ENCODE results near the gene ARHGEF7. TPM values are rescaled to one million over a fixed set of nuclear protein-coding genes. Genes with fewer than 3 reads are reported as not detected.

Gene ARHGEF7
- total and polyA plus RNA-seq, 5 donors from 2014 or later, result 7.1 to 84.9 (median 9.8) TPM

DNA sequence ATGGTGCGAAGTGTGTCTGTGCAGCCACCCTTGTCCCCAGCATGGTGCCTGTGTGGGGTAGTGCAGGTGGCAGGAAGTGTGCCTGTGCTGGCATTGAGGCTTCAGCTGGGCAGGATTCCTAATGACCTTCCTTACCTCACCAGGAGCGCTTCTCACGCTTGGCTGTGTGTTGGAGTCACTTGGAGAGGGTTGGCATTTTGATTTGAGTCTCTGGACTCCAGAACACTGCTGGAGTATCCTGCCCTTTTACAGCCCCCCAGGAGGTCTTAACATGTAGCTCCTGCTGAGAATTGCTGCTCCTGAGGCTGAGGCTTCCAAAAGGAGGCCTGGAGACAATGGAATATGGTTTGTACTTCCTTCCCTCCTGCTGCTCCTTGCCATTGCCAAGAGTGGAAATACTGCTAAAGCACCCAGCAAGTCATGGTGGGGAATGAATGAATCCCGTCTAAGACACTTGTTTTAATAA is 87.1 kb downstream of the ARHGEF7 start:
- H3K4me3 ChIP-seq (ENCODE audit: low read depth, low read length), result no peak overlapping the region
- ATAC-seq (ENCODE audit: low read depth in 2 of 2) (no peak), DNase-seq (no peak)
- H3K9me3 ChIP-seq (ENCODE audit: control insufficient read depth in 2 of 2, low read length in 2 of 2), result no peaks in the 10 kb centered on the region
- Mint-ChIP-seq H3K4me3 (peak overlapping the region; percentile 43 to 71 (median 54)), H3K9me3 (no peaks in the 10 kb centered on the region), H3K27me3 (no peaks in the 10 kb centered on the region), H3K36me3 (peaks cover 24% of the 10 kb centered on the region), H3K4me1 (peaks cover 41 to 76% (median 52%) of the 10 kb centered on the region in 4 donors), H3K27ac (peak overlapping the region; percentile 38 to 93 (median 76))
- H3K36me3 ChIP-seq (ENCODE audit: control insufficient read depth, insufficient read depth, low read length), result peaks cover 11% of the 10 kb centered on the region
- no peaks in the 10 kb centered on the region for H3K27me3 ChIP-seq (ENCODE audit: control insufficient read depth, insufficient read depth, low read length)
- H3K4me1 ChIP-seq (ENCODE audit: control insufficient read depth, insufficient read depth, low read length, poor library complexity, severe bottlenecking), result peaks cover 40% of the 10 kb centered on the region
- peak overlapping the region; percentile 61 for H3K27ac ChIP-seq (ENCODE audit: insufficient read depth, low read length, poor library complexity, severe bottlenecking)

- H3K27me3 Mint-ChIP-seq, result no peaks in the 10 kb centered on the region
- peaks cover 22% of the 10 kb centered on the region for H3K36me3 Mint-ChIP-seq
- Histone ChIP-seq H3K27me3 (ENCODE audit: control insufficient read depth, insufficient read depth, low read length) (no peaks in the 10 kb centered on the region), H3K36me3 (ENCODE audit: control insufficient read depth, insufficient read depth, low read length) (peaks cover 9% of the 10 kb centered on the region), H3K27ac (ENCODE audit: insufficient read depth, low read length, poor library complexity, severe bottlenecking) (peak overlapping the region; percentile 61), H3K4me1 (ENCODE audit: control insufficient read depth, insufficient read depth, low read length, poor library complexity, severe bottlenecking) (peaks cover 40% of the 10 kb centered on the region), H3K9me3 (ENCODE audit: control insufficient read depth in 2 of 2, low read length in 2 of 2) (no peaks in the 10 kb centered on the region), H3K4me3 (ENCODE audit: low read depth, low read length) (no peak overlapping the region)
- H3K27ac Mint-ChIP-seq, result peak overlapping the region; percentile 38 to 93 (median 76)
- peak; percentile 52 to 69 for ATAC-seq (ENCODE audit: low read depth in 2 of 2)
- peak in 1 of 3 donors; percentile 64 for DNase-seq
- H3K4me1 Mint-ChIP-seq, result peaks cover 40 to 77% (median 52%) of the 10 kb centered on the region in 4 donors
- peak overlapping the region; percentile 43 to 71 (median 54) for H3K4me3 Mint-ChIP-seq
- no peaks in the 10 kb centered on the region for H3K9me3 Mint-ChIP-seq
Observed at GRCh38 chr13:111202745-111203144, 87.6 kb downstream of the ARHGEF7 start.

- Histone ChIP-seq H3K9me3 (ENCODE audit: control insufficient read depth in 2 of 2, low read length in 2 of 2) (no peaks in the 10 kb centered on the region), H3K27ac (ENCODE audit: insufficient read depth, low read length, poor library complexity, severe bottlenecking) (no peak overlapping the region), H3K27me3 (ENCODE audit: control insufficient read depth, insufficient read depth, low read length) (no peaks in the 10 kb centered on the region), H3K4me1 (ENCODE audit: control insufficient read depth, insufficient read depth, low read length, poor library complexity, severe bottlenecking) (peaks cover 40% of the 10 kb centered on the region), H3K4me3 (ENCODE audit: low read depth, low read length) (no peak overlapping the region), H3K36me3 (ENCODE audit: control insufficient read depth, insufficient read depth, low read length) (peaks cover 9% of the 10 kb centered on the region)
- Mint-ChIP-seq H3K4me3 (peak overlapping the region in 1 of 4 donors; percentile 26), H3K4me1 (peaks cover 41 to 77% (median 51%) of the 10 kb centered on the region in 4 donors), H3K27ac (peak overlapping the region; percentile 67 to 93 (median 81)), H3K36me3 (peaks cover 15% of the 10 kb centered on the region), H3K27me3 (no peaks in the 10 kb centered on the region), H3K9me3 (no peaks in the 10 kb centered on the region)
- DNase-seq (no peak), ATAC-seq (ENCODE audit: low read depth in 2 of 2) (no peak)
Observed at GRCh38 chr13:111203736-111204389, 88.8 kb downstream of the ARHGEF7 start.

GRCh38 chr13:111204438-111205177 is 89.5 kb downstream of the ARHGEF7 start:
- Mint-ChIP-seq H3K4me3 (peak overlapping the region in 1 of 4 donors; percentile 55), H3K27me3 (no peaks in the 10 kb centered on the region), H3K4me1 (peaks cover 36 to 75% (median 48%) of the 10 kb centered on the region in 4 donors), H3K36me3 (peaks cover 14% of the 10 kb centered on the region), H3K9me3 (no peaks in the 10 kb centered on the region), H3K27ac (peak overlapping the region; percentile 11 to 93 (median 92))
- H3K27me3 ChIP-seq (ENCODE audit: control insufficient read depth, insufficient read depth, low read length), result no peaks in the 10 kb centered on the region
- no peak overlapping the region for H3K27ac ChIP-seq (ENCODE audit: insufficient read depth, low read length, poor library complexity, severe bottlenecking)
- H3K4me3 ChIP-seq (ENCODE audit: low read depth, low read length), result no peak overlapping the region
- ATAC-seq (ENCODE audit: low read depth in 2 of 2) (no peak), DNase-seq (no peak)
- no peaks in the 10 kb centered on the region for H3K9me3 ChIP-seq (ENCODE audit: control insufficient read depth in 2 of 2, low read length in 2 of 2)
- H3K4me1 ChIP-seq (ENCODE audit: control insufficient read depth, insufficient read depth, low read length, poor library complexity, severe bottlenecking), result peaks cover 40% of the 10 kb centered on the region
- peaks cover 9% of the 10 kb centered on the region for H3K36me3 ChIP-seq (ENCODE audit: control insufficient read depth, insufficient read depth, low read length)

DNA sequence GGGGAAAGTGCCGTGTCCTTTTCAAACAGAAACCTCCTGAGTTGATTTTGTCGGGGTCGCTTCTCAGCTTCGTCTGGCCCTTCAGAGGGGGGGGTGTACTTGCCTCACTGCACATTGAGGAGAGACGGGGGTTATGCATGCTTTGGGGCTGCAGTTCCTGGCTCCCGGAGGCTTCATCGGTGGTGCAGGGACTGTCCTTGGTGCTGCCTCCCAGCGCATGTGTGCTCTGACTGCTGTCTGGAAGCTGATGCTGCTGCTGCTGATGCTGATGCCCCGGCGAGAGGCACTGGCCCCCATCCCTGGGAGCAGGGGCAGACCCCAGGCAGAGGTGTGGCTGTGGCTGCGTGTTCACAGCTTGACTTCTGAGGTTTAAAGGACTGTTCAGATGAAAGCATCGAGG is 91.0 kb downstream of the ARHGEF7 start:
- H3K4me1 ChIP-seq (ENCODE audit: control insufficient read depth, insufficient read depth, low read length, poor library complexity, severe bottlenecking), result peaks cover 32% of the 10 kb centered on the region
- H3K27ac ChIP-seq (ENCODE audit: insufficient read depth, low read length, poor library complexity, severe bottlenecking), result no peak overlapping the region
- Mint-ChIP-seq H3K9me3 (no peaks in the 10 kb centered on the region), H3K4me3 (no peak overlapping the region), H3K27me3 (no peaks in the 10 kb centered on the region), H3K4me1 (peaks cover 40 to 73% (median 50%) of the 10 kb centered on the region in 4 donors), H3K36me3 (peaks cover 12% of the 10 kb centered on the region), H3K27ac (peak overlapping the region in 1 of 3 donors; percentile 14)
- no peak for DNase-seq
- peaks cover 12% of the 10 kb centered on the region for H3K36me3 ChIP-seq (ENCODE audit: control insufficient read depth, insufficient read depth, low read length)
- H3K27me3 ChIP-seq (ENCODE audit: control insufficient read depth, insufficient read depth, low read length), result no peaks in the 10 kb centered on the region
- ATAC-seq (ENCODE audit: low read depth in 2 of 2), result no peak
- no peaks in the 10 kb centered on the region for H3K9me3 ChIP-seq (ENCODE audit: control insufficient read depth in 2 of 2, low read length in 2 of 2)
- no peak overlapping the region for H3K4me3 ChIP-seq (ENCODE audit: low read depth, low read length)

GRCh38 chr13:111209613-111210012 is 94.5 kb downstream of the ARHGEF7 start:
- peaks cover 17 to 66% (median 36%) of the 10 kb centered on the region in 4 donors for H3K4me1 Mint-ChIP-seq
- ATAC-seq (ENCODE audit: low read depth in 2 of 2), result no peak

GRCh38 chr13:111210091-111210490 is 95.0 kb downstream of the ARHGEF7 start:
- no peaks in the 10 kb centered on the region for H3K4me1 ChIP-seq (ENCODE audit: control insufficient read depth, insufficient read depth, low read length, poor library complexity, severe bottlenecking)
- Mint-ChIP-seq H3K27ac (peak overlapping the region in 1 of 3 donors; percentile 35), H3K27me3 (no peaks in the 10 kb centered on the region), H3K4me1 (peaks cover 13 to 68% (median 38%) of the 10 kb centered on the region in 4 donors), H3K4me3 (no peak overlapping the region), H3K36me3 (peaks cover 12% of the 10 kb centered on the region), H3K9me3 (no peaks in the 10 kb centered on the region)
- H3K27me3 ChIP-seq (ENCODE audit: control insufficient read depth, insufficient read depth, low read length), result no peaks in the 10 kb centered on the region
- H3K36me3 ChIP-seq (ENCODE audit: control insufficient read depth, insufficient read depth, low read length), result peaks cover 12% of the 10 kb centered on the region
- ATAC-seq (ENCODE audit: low read depth in 2 of 2), result no peak
- no peak overlapping the region for H3K4me3 ChIP-seq (ENCODE audit: low read depth, low read length)
- no peak for DNase-seq
- no peaks in the 10 kb centered on the region for H3K9me3 ChIP-seq (ENCODE audit: control insufficient read depth in 2 of 2, low read length in 2 of 2)
- no peak overlapping the region for H3K27ac ChIP-seq (ENCODE audit: insufficient read depth, low read length, poor library complexity, severe bottlenecking)

More at GRCh38 chr13:111209613-111210012, 94.5 kb downstream of the ARHGEF7 start:
- Histone ChIP-seq H3K4me1 (ENCODE audit: control insufficient read depth, insufficient read depth, low read length, poor library complexity, severe bottlenecking) (no peaks in the 10 kb centered on the region), H3K36me3 (ENCODE audit: control insufficient read depth, insufficient read depth, low read length) (peaks cover 12% of the 10 kb centered on the region), H3K27me3 (ENCODE audit: control insufficient read depth, insufficient read depth, low read length) (no peaks in the 10 kb centered on the region), H3K4me3 (ENCODE audit: low read depth, low read length) (no peak overlapping the region), H3K27ac (ENCODE audit: insufficient read depth, low read length, poor library complexity, severe bottlenecking) (no peak overlapping the region), H3K9me3 (ENCODE audit: control insufficient read depth in 2 of 2, low read length in 2 of 2) (no peaks in the 10 kb centered on the region)
- Mint-ChIP-seq H3K9me3 (no peaks in the 10 kb centered on the region), H3K27ac (peak overlapping the region in 2 of 3 donors; percentile 35 to 73), H3K36me3 (peaks cover 12% of the 10 kb centered on the region), H3K4me3 (no peak overlapping the region), H3K27me3 (no peaks in the 10 kb centered on the region)
- no peak for DNase-seq
